ENCODE measurements around the gene USB1.

Gene USB1

GRCh38 chr16:58037365-58038057 lies 36.3 kb downstream of the USB1 start:
- H3K4me3 ChIP-seq (ENCODE audit: low read length), result no peak overlapping the region
- TF ChIP-seq, protein P1, sequence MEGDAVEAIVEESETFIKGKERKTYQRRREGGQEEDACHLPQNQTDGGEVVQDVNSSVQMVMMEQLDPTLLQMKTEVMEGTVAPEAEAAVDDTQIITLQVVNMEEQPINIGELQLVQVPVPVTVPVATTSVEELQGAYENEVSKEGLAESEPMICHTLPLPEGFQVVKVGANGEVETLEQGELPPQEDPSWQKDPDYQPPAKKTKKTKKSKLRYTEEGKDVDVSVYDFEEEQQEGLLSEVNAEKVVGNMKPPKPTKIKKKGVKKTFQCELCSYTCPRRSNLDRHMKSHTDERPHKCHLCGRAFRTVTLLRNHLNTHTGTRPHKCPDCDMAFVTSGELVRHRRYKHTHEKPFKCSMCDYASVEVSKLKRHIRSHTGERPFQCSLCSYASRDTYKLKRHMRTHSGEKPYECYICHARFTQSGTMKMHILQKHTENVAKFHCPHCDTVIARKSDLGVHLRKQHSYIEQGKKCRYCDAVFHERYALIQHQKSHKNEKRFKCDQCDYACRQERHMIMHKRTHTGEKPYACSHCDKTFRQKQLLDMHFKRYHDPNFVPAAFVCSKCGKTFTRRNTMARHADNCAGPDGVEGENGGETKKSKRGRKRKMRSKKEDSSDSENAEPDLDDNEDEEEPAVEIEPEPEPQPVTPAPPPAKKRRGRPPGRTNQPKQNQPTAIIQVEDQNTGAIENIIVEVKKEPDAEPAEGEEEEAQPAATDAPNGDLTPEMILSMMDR (IDR thresholded peaks at IDR 0.05; ENCODE audit: insufficient read depth, low read depth, low read length, missing control alignments), result no peak
- no peak for DNase-seq (ENCODE audit: low read depth)

- TF ChIP-seq, protein P1 (IDR thresholded peaks at IDR 0.05; ENCODE audit: insufficient read depth, low read depth, low read length, missing control alignments), result no peak
- H3K4me3 ChIP-seq (ENCODE audit: low read length), result no peak overlapping the region
- DNase-seq (ENCODE audit: low read depth), result no peak
These were observed 37.0 kb downstream of the USB1 start for GRCh38 chr16:58038219-58038641.

DNA sequence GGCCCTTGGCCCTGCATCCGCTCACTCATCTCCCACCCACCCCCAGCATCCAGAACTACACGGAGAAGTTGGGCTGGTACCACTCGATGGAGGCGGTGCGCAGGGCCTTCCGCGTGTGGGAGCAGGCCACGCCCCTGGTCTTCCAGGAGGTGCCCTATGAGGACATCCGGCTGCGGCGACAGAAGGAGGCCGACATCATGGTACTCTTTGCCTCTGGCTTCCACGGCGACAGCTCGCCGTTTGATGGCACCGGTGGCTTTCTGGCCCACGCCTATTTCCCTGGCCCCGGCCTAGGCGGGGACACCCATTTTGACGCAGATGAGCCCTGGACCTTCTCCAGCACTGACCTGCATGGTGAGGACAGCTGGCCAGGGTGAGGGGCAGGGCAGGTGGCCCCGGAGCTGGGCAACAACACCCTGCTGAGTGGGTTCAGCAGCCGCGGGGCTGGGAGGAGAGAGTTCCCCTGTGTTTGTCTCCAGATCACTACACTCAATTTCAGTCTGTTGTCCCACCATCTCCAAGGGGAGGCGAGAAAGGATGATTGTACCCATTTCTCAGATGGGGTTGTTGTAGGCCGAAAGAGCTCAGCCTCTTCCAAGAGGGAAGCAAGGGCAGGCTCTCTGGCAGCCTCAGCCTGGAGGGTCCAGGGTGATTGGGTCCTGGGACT lies 38.8 kb downstream of the USB1 start:
- DNase-seq (ENCODE audit: low read depth), result no peak
- TF ChIP-seq, protein P1 (IDR thresholded peaks at IDR 0.05; ENCODE audit: insufficient read depth, low read depth, low read length, missing control alignments), result no peak
- H3K4me3 ChIP-seq (ENCODE audit: low read length), result no peak overlapping the region

DNA sequence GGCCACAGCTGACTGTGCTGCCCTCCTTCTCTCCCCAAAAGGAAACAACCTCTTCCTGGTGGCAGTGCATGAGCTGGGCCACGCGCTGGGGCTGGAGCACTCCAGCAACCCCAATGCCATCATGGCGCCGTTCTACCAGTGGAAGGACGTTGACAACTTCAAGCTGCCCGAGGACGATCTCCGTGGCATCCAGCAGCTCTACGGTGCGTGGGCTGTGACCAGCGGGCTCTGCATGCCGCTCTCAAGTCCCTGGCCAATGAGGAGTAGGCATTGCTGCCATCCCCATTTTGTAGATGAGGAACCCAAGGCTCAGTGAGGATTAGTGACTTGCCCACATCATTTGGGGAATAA lies 39.3 kb downstream of the USB1 start:
- TF ChIP-seq, protein P1 (IDR thresholded peaks at IDR 0.05; ENCODE audit: insufficient read depth, low read depth, low read length, missing control alignments), result no peak
- no peak overlapping the region for H3K4me3 ChIP-seq (ENCODE audit: low read length)
- no peak for DNase-seq (ENCODE audit: low read depth)

GRCh38 chr16:58040945-58041627 lies 39.9 kb downstream of the USB1 start:
- no peak for DNase-seq (ENCODE audit: low read depth)
- TF ChIP-seq, protein P1 (IDR thresholded peaks at IDR 0.05; ENCODE audit: insufficient read depth, low read depth, low read length, missing control alignments), result no peak
- H3K4me3 ChIP-seq (ENCODE audit: low read length), result no peak overlapping the region

GRCh38 chr16:58041628-58041955 lies 40.4 kb downstream of the USB1 start:
- TF ChIP-seq, protein P1 (IDR thresholded peaks at IDR 0.05; ENCODE audit: insufficient read depth, low read depth, low read length, missing control alignments), result no peak
- H3K4me3 ChIP-seq (ENCODE audit: low read length), result no peak overlapping the region
- DNase-seq (ENCODE audit: low read depth), result no peak

Data from epithelial cell of esophagus (primary cell).